GM12878 (cell line): ENCODE measurements around the gene IGF2BP1. TPM values are rescaled to one million over a fixed set of nuclear protein-coding genes. Genes with fewer than 3 reads are reported as not detected.

Experiments
- ATAC-seq: fragments of 200-7000 bp; cut with Tn5 transposase; 3 replicates; pipeline ENCODE4 v1.9.1; 2020; ENCODE audit warnings: mild to moderate bottlenecking, moderate library complexity
- BruUV-seq: library from RNA; stranded (reverse); fragments of 400-500 nt; replicated peaks from 2 replicates; lab custom pipeline; 2021; lab: Mats Ljungman, UMichigan
- CTCF ChIA-PET: fragments of 300-600 bp; sonication (Branson Sonifier 250); formaldehyde crosslinking; extraction: SDS; loops from one replicate; lab custom pipeline; 2021; ENCODE audit warnings: inconsistent platforms; lab: Yijun Ruan, JAX
- POLR2A ChIA-PET: fragments of 350-600 bp; formaldehyde crosslinking; extraction: SDS; loops from one replicate; lab custom pipeline; 2021; ENCODE audit warnings: inconsistent platforms; lab: Charles Lee
- RAD21 ChIA-PET: fragments of 300-600 bp; sonication (Branson Sonifier 250); formaldehyde crosslinking; loops from one replicate; lab custom pipeline; 2023; ENCODE audit warnings: antibody characterized with exemption; ENCODE audit not compliant: unreplicated experiment; lab: Charles Lee
- SMC1A ChIA-PET: fragments of 300-600 bp; sonication (Branson Sonifier 250); formaldehyde crosslinking; loops from one replicate; lab custom pipeline; 2023; ENCODE audit not compliant: unreplicated experiment, uncharacterized antibody; lab: Charles Lee
- DNase-seq: peaks from one replicate; pipeline ENCODE4 v3.0.0-alpha.2; 2011; ENCODE audit warnings: low read depth, low spot score
- FAIRE-seq: peaks from 3 replicates; lab custom pipeline; 2011; peaks lifted over from hg19 to GRCh38; lab: Jason Lieb, UNC
- H2AFZ ChIP-seq: 2 replicates; pipeline ENCODE4 v1.6.0; 2011; ENCODE audit warnings: low read depth, low read length, control low read depth; ENCODE audit not compliant: control insufficient read depth
- H3K27ac ChIP-seq: 2 replicates; pipeline ENCODE4 v1.5.1; 2011; ENCODE audit warnings: control low read depth; ENCODE audit not compliant: control insufficient read depth, insufficient read depth
- H3K27me3 ChIP-seq, 2 experiments: replicated peaks in 1 of 2; 2 replicates each; pipeline versions ENCODE4 v1.6.0 to v1.6.1; 2011; ENCODE audit warnings: low read length in 1 of 2; ENCODE audit not compliant: control insufficient read depth in 2 of 2, insufficient read depth in 2 of 2
- H3K36me3 ChIP-seq, 2 experiments: 2 replicates each; pipeline ENCODE4 v1.5.1; 2011; ENCODE audit warnings: low read length in 1 of 2; ENCODE audit not compliant: control insufficient read depth in 2 of 2, insufficient read depth in 2 of 2
- H3K4me1 ChIP-seq: 2 replicates; pipeline ENCODE4 v1.6.1; 2011; ENCODE audit warnings: mild to moderate bottlenecking, low read length, moderate library complexity, mixed read lengths; ENCODE audit not compliant: control insufficient read depth, insufficient read depth
- H3K4me2 ChIP-seq: 2 replicates; pipeline ENCODE4 v1.6.0; 2011; ENCODE audit warnings: control low read depth; ENCODE audit not compliant: control insufficient read depth, insufficient read depth
- H3K4me3 ChIP-seq: fragments of 200-600 bp; sonication (generic); 2 replicates; pipeline ENCODE4 v1.5.1; 2016
- H3K79me2 ChIP-seq: 2 replicates; pipeline ENCODE4 v1.6.0; 2011; ENCODE audit warnings: low read length; ENCODE audit not compliant: control insufficient read depth, insufficient read depth
- H3K9ac ChIP-seq: 2 replicates; pipeline ENCODE4 v1.8.0; 2011; ENCODE audit warnings: low read length, control low read depth, mixed read lengths; ENCODE audit not compliant: control insufficient read depth, insufficient read depth
- H3K9me3 ChIP-seq: replicated peaks from 3 replicates; pipeline ENCODE4 v1.5.1; 2011; ENCODE audit warnings: mild to moderate bottlenecking, low read length; ENCODE audit not compliant: control insufficient read depth, insufficient read depth
- H4K20me1 ChIP-seq: 2 replicates; pipeline ENCODE4 v1.6.0; 2011; ENCODE audit not compliant: control insufficient read depth, insufficient read depth
- CREB1 ChIP-seq: IDR thresholded peaks from 2 replicates; pipeline ENCODE4 v1.6.1; 2012; ENCODE audit warnings: low read depth, mild to moderate bottlenecking, inconsistent platforms
- ELK1 ChIP-seq: IDR thresholded peaks from 2 replicates; pipeline ENCODE4 v1.6.1; 2012; ENCODE audit warnings: low read depth, low read length, improper control_type of control experiment
- ESRRA ChIP-seq: IDR thresholded peaks from 2 replicates; pipeline ENCODE4 v1.6.1; 2012; ENCODE audit warnings: mild to moderate bottlenecking, low read length, improper control_type of control experiment
- EZH2 ChIP-seq: IDR thresholded peaks from 2 replicates; pipeline ENCODE4 v1.6.1; 2012; ENCODE audit warnings: low read depth, mild to moderate bottlenecking, control low read depth, inconsistent platforms, low read length, borderline replicate concordance; ENCODE audit not compliant: control insufficient read depth
- FOXK2 ChIP-seq: fragments of 450-650 bp; IDR thresholded peaks from 2 replicates; pipeline ENCODE4 v1.6.1; 2017; ENCODE audit warnings: mild to moderate bottlenecking, moderate library complexity
- POLR2A ChIP-seq: IDR thresholded peaks from 2 replicates; pipeline ENCODE4 v1.6.1; 2011; ENCODE audit warnings: low read depth, mild to moderate bottlenecking, low read length
- RFX5 ChIP-seq: IDR thresholded peaks from 2 replicates; pipeline ENCODE4 v1.6.1; 2011; ENCODE audit warnings: low read depth, low read length, improper control_type of control experiment
- SP1 ChIP-seq: IDR thresholded peaks from one replicate; pipeline ENCODE4 v1.6.1; 2011; ENCODE audit warnings: low read depth, low read length
- SUZ12 ChIP-seq: fragments of 200-600 bp; sonication (generic); IDR thresholded peaks from one replicate; pipeline ENCODE4 v1.6.1; 2018; ENCODE audit warnings: antibody characterized with exemption, mild to moderate bottlenecking; ENCODE audit not compliant: unreplicated experiment
- WGBS: methylation state at CpG from one replicate; pipeline ENCODE4 v1.1.6; 2016; ENCODE audit warnings: low lambda C conversion rate; ENCODE audit not compliant: insufficient replicate concordance, insufficient coverage; ENCODE audit errors: missing lambda C conversion rate; 5-methylcytosine and 5-hydroxymethylcytosine counted together
- in situ Hi-C: fragments of 300-500 bp; cut with MboI; formaldehyde crosslinking; loops from 9 replicates; pipeline ENCODE4 v1.14.3; 2018; ENCODE audit warnings: mixed read lengths
- intact Hi-C: fragments of 100-400 bp; cut with micrococcal nuclease; formaldehyde crosslinking; loops from one replicate; pipeline ENCODE4 v1.14.2; 2022; ENCODE audit not compliant: unreplicated experiment
- polyA plus RNA-seq, 11 experiments: library from polyadenylated mRNA; depleted of rRNA in 4 of 11; unstranded in 6 of 11; stranded (reverse) in 5 of 11; fragments of >200 nt; fragmentation: Nextera tagmentation in 4 of 11; fragmentation: Illumina TruSeq in 1 of 11; extraction: Ambion mirVana in 4 of 11; extraction: Trizol in 1 of 11; gene quantifications; 1 replicate in 1 of 11; 2 replicates in 10 of 11; pipeline versions ENCODE4 v1.2.1 to v1.2.3, GENCODE V29; 2011 to 2016; ENCODE audit warnings: inconsistent platforms in 2 of 11, missing spikeins in 2 of 11, low read depth in 1 of 11
- total RNA-seq, 4 experiments: library from RNA; depleted of rRNA in 3 of 4; stranded (reverse); fragments of >200 nt in 3 of 4; fragmentation: Illumina TruSeq in 1 of 4; extraction: Trizol in 1 of 4; gene quantifications; 2 replicates each; pipeline versions ENCODE4 v1.2.1 to v1.2.3, GENCODE V29; 2013 to 2021
- TF ChIP-seq, protein P1 (sequence below): fragments of 450-650 bp; conservative IDR thresholded peaks from 2 replicates; pipeline ENCODE4 v1.6.1; 2017; ENCODE audit warnings: mild to moderate bottlenecking, moderate library complexity
- TF ChIP-seq, protein P2 (sequence below): fragments of 450-650 bp; IDR thresholded peaks from 2 replicates; pipeline ENCODE4 v1.6.1; 2016; ENCODE audit warnings: mild to moderate bottlenecking, moderate library complexity, borderline replicate concordance
- TF ChIP-seq, protein P3 (sequence below): fragments of 450-650 bp; formaldehyde crosslinking; IDR thresholded peaks from 2 replicates; pipeline ENCODE4 v1.4.0; 2020; ENCODE audit warnings: mild to moderate bottlenecking, moderate library complexity
- TF ChIP-seq, protein P4 (sequence below): IDR thresholded peaks from 2 replicates; pipeline ENCODE4 v1.6.1; 2011; ENCODE audit warnings: borderline replicate concordance, low read depth, mild to moderate bottlenecking, moderate library complexity, mixed read lengths, low read length; ENCODE audit not compliant: insufficient read depth; ENCODE audit errors: extremely low read length

IGF2BP1 gene
- total and polyA plus RNA-seq, 10 of the 15 experiments (the other 5 are each of a cell fraction or from before 2014, with no cell fraction given), result 0.04 to 2.4 (median 0.13) TPM; not detected in 1

GRCh38 chr17:49021768-49022103, 24.6 kb downstream of the IGF2BP1 start:
- H3K79me2 ChIP-seq, result no peaks in the 10 kb centered on the region
- ChIA-PET RAD21 (no interaction called here), POLR2A (no interaction called here), CTCF (interaction anchor here (0.6 to 1.6 kb wide), 4 partner anchors 9 to 25 kb away, joined by 3 to 5 read pairs (median 4); no protein-coding TSS in a partner anchor), SMC1A (interaction anchor here (1.0 to 1.6 kb wide), 3 partner anchors 8 to 143 kb away, joined by 3 to 4 read pairs (median 4); no protein-coding TSS in a partner anchor)
- intact Hi-C loops (no loop called here), in situ Hi-C loops (no loop called here)
- ATAC-seq (no peak), DNase-seq (no peak), FAIRE-seq (no peak)
- no peak overlapping the region for H2AFZ ChIP-seq
- H3K27ac ChIP-seq, result no peak overlapping the region
- H3K4me1 ChIP-seq, result no peaks in the 10 kb centered on the region
- H4K20me1 ChIP-seq, result no peaks in the 10 kb centered on the region
- no peak overlapping the region for H3K4me3 ChIP-seq
- no peaks in the 10 kb centered on the region for H3K36me3 ChIP-seq
- no TSS peak for BruUV-seq
- no peaks in the 10 kb centered on the region for H3K9me3 ChIP-seq
- WGBS, result 5% methylated on average over 2 of the region's 2 CpGs
- no peak overlapping the region for H3K4me2 ChIP-seq
- no peak overlapping the region for H3K9ac ChIP-seq
- no peaks in the 10 kb centered on the region; a peak in 2 of 4 replicates for H3K27me3 ChIP-seq
- TF ChIP-seq, protein P1, sequence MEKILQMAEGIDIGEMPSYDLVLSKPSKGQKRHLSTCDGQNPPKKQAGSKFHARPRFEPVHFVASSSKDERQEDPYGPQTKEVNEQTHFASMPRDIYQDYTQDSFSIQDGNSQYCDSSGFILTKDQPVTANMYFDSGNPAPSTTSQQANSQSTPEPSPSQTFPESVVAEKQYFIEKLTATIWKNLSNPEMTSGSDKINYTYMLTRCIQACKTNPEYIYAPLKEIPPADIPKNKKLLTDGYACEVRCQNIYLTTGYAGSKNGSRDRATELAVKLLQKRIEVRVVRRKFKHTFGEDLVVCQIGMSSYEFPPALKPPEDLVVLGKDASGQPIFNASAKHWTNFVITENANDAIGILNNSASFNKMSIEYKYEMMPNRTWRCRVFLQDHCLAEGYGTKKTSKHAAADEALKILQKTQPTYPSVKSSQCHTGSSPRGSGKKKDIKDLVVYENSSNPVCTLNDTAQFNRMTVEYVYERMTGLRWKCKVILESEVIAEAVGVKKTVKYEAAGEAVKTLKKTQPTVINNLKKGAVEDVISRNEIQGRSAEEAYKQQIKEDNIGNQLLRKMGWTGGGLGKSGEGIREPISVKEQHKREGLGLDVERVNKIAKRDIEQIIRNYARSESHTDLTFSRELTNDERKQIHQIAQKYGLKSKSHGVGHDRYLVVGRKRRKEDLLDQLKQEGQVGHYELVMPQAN, result no peak
- TF ChIP-seq FOXK2, result no peak
- TF ChIP-seq, protein P2, sequence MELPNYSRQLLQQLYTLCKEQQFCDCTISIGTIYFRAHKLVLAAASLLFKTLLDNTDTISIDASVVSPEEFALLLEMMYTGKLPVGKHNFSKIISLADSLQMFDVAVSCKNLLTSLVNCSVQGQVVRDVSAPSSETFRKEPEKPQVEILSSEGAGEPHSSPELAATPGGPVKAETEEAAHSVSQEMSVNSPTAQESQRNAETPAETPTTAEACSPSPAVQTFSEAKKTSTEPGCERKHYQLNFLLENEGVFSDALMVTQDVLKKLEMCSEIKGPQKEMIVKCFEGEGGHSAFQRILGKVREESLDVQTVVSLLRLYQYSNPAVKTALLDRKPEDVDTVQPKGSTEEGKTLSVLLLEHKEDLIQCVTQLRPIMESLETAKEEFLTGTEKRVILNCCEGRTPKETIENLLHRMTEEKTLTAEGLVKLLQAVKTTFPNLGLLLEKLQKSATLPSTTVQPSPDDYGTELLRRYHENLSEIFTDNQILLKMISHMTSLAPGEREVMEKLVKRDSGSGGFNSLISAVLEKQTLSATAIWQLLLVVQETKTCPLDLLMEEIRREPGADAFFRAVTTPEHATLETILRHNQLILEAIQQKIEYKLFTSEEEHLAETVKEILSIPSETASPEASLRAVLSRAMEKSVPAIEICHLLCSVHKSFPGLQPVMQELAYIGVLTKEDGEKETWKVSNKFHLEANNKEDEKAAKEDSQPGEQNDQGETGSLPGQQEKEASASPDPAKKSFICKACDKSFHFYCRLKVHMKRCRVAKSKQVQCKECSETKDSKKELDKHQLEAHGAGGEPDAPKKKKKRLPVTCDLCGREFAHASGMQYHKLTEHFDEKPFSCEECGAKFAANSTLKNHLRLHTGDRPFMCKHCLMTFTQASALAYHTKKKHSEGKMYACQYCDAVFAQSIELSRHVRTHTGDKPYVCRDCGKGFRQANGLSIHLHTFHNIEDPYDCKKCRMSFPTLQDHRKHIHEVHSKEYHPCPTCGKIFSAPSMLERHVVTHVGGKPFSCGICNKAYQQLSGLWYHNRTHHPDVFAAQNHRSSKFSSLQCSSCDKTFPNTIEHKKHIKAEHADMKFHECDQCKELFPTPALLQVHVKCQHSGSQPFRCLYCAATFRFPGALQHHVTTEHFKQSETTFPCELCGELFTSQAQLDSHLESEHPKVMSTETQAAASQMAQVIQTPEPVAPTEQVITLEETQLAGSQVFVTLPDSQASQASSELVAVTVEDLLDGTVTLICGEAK, result no peak
- TF ChIP-seq SUZ12, result no peak
- TF ChIP-seq, protein P3, sequence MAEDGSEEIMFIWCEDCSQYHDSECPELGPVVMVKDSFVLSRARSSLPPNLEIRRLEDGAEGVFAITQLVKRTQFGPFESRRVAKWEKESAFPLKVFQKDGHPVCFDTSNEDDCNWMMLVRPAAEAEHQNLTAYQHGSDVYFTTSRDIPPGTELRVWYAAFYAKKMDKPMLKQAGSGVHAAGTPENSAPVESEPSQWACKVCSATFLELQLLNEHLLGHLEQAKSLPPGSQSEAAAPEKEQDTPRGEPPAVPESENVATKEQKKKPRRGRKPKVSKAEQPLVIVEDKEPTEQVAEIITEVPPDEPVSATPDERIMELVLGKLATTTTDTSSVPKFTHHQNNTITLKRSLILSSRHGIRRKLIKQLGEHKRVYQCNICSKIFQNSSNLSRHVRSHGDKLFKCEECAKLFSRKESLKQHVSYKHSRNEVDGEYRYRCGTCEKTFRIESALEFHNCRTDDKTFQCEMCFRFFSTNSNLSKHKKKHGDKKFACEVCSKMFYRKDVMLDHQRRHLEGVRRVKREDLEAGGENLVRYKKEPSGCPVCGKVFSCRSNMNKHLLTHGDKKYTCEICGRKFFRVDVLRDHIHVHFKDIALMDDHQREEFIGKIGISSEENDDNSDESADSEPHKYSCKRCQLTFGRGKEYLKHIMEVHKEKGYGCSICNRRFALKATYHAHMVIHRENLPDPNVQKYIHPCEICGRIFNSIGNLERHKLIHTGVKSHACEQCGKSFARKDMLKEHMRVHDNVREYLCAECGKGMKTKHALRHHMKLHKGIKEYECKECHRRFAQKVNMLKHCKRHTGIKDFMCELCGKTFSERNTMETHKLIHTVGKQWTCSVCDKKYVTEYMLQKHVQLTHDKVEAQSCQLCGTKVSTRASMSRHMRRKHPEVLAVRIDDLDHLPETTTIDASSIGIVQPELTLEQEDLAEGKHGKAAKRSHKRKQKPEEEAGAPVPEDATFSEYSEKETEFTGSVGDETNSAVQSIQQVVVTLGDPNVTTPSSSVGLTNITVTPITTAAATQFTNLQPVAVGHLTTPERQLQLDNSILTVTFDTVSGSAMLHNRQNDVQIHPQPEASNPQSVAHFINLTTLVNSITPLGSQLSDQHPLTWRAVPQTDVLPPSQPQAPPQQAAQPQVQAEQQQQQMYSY (CRISPR knock-in tag), result no peak
- TF ChIP-seq, protein P4, sequence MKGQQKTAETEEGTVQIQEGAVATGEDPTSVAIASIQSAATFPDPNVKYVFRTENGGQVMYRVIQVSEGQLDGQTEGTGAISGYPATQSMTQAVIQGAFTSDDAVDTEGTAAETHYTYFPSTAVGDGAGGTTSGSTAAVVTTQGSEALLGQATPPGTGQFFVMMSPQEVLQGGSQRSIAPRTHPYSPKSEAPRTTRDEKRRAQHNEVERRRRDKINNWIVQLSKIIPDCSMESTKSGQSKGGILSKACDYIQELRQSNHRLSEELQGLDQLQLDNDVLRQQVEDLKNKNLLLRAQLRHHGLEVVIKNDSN, result no peak
- TF ChIP-seq CREB1, result no peak
- TF ChIP-seq ESRRA, result no peak
- TF ChIP-seq ELK1, result no peak
- no peak for TF ChIP-seq SP1
- TF ChIP-seq POLR2A, result no peak
- no peak for TF ChIP-seq EZH2
- TF ChIP-seq RFX5, result no peak
